Measurements from ENCODE around the gene DRD2.

The DRD2 gene

DNA sequence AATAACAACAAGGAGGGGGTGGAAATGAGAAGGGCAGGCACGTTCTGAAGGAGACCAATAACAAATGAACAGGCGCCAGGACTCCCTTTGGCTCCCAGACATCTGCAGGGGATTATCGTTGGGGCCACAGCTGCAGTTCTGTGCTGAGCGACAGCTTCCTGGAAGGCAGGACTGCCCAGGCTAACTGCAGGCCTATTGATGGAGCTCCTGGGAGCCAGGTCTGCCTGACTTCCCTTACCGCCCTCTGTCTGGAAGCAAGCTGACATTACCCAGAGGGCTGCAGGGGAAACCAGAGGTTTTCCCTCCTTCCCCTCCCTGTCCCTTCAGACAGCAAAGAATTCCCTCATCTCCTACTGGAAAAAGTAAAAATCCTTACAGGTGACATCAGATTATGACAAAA, 5.0 kb downstream of the DRD2 start:
- no peak overlapping the region for H2AFZ ChIP-seq (ENCODE audit: low read depth, low read length, severe bottlenecking)
- H3K4me2 ChIP-seq (ENCODE audit: low read depth, low read length, poor library complexity, severe bottlenecking): no peak overlapping the region
- no peak overlapping the region for H3K9ac ChIP-seq (ENCODE audit: low read length)
- TF ChIP-seq EZH2phosphoT487 (conservative IDR thresholded peaks at IDR 0.05; ENCODE audit: low read length): no peak
- TF ChIP-seq, protein P1, sequence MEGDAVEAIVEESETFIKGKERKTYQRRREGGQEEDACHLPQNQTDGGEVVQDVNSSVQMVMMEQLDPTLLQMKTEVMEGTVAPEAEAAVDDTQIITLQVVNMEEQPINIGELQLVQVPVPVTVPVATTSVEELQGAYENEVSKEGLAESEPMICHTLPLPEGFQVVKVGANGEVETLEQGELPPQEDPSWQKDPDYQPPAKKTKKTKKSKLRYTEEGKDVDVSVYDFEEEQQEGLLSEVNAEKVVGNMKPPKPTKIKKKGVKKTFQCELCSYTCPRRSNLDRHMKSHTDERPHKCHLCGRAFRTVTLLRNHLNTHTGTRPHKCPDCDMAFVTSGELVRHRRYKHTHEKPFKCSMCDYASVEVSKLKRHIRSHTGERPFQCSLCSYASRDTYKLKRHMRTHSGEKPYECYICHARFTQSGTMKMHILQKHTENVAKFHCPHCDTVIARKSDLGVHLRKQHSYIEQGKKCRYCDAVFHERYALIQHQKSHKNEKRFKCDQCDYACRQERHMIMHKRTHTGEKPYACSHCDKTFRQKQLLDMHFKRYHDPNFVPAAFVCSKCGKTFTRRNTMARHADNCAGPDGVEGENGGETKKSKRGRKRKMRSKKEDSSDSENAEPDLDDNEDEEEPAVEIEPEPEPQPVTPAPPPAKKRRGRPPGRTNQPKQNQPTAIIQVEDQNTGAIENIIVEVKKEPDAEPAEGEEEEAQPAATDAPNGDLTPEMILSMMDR (IDR thresholded peaks at IDR 0.05; ENCODE audit: insufficient read depth, low read length, poor library complexity, severe bottlenecking): no peak
- no peak overlapping the region for H3K27ac ChIP-seq (ENCODE audit: low read depth, low read length)
- no peaks in the 10 kb centered on the region for H4K20me1 ChIP-seq (ENCODE audit: low read depth, low read length)
- H3K4me3 ChIP-seq (ENCODE audit: insufficient read depth, low read length, poor library complexity, severe bottlenecking): no peak overlapping the region
- H3K27me3 ChIP-seq (ENCODE audit: low read length): no peaks in the 10 kb centered on the region
- no peaks in the 10 kb centered on the region for H3F3A ChIP-seq (ENCODE audit: insufficient read depth)
- H3K79me2 ChIP-seq (ENCODE audit: insufficient read depth, low read length): no peaks in the 10 kb centered on the region
- H3K9me3 ChIP-seq (ENCODE audit: insufficient read depth, low read length): no peaks in the 10 kb centered on the region
- no peaks in the 10 kb centered on the region for H3K9me2 ChIP-seq (replicated peaks; ENCODE audit: insufficient read depth, low read length)
- H3K36me3 ChIP-seq (ENCODE audit: low read length): no peaks in the 10 kb centered on the region

DNA sequence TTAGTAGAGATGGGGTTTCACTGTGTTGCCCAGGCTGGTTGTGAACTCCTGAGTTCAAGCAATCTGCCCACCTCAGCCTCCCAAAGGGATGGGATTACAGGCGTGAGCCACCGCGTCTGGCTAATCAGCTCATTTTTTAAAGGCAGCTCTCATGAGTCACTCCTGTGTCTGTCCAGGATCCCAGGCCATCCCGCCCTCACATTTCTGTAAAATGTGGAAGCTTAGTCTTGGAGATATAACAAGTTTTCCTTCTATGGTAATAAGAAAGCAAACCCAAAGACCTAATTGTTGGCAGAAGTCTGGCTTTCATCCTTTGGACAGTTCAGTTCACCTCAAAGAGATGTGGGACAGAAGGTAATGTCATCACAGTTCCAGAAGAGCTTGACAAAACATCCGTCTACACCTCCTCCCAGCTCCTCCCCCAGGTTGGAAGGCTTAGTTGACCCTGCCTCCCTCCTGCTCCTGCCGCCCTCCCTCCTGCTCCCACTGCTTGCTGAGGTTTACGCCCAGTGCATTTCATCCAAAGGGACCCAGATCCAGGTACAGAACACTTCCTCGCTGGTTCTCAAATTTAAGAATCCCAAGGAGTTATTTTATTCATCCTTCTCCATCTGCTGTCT, 6.4 kb downstream of the DRD2 start:
- no peaks in the 10 kb centered on the region for H3K79me2 ChIP-seq (ENCODE audit: insufficient read depth, low read length)

DNA sequence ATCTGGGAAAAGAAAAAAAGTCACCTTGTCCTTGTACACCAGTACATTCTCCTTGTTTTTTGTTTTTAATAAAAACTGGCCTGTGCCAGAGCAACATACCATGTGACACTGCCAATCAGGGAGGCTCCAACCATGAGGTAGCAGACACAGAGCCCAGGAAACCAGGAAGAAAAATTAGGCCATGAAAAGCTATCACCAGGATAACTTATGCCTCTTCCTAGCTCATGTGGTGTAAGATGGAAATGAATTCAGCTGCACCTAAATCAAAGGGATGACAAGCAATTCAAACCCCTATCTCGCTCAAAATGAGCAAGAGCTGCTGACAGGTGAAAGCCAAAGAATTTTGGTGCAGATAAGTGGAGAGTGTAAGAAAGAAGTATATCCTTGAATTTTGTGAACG, 7.7 kb downstream of the DRD2 start:
- H3K9me3 ChIP-seq (ENCODE audit: insufficient read depth, low read length): no peaks in the 10 kb centered on the region
- no peaks in the 10 kb centered on the region for H3K79me2 ChIP-seq (ENCODE audit: insufficient read depth, low read length)
- no peaks in the 10 kb centered on the region for H3K27me3 ChIP-seq (ENCODE audit: low read length)
- TF ChIP-seq, protein P1 (IDR thresholded peaks at IDR 0.05; ENCODE audit: insufficient read depth, low read length, poor library complexity, severe bottlenecking): no peak
- TF ChIP-seq EZH2phosphoT487 (conservative IDR thresholded peaks at IDR 0.05; ENCODE audit: low read length): no peak
- H3K9me2 ChIP-seq (replicated peaks; ENCODE audit: insufficient read depth, low read length): no peaks in the 10 kb centered on the region
- no peaks in the 10 kb centered on the region for H3K36me3 ChIP-seq (ENCODE audit: low read length)
- H3K27ac ChIP-seq (ENCODE audit: low read depth, low read length): no peak overlapping the region
- H4K20me1 ChIP-seq (ENCODE audit: low read depth, low read length): no peaks in the 10 kb centered on the region
- no peaks in the 10 kb centered on the region for H3F3A ChIP-seq (ENCODE audit: insufficient read depth)
- no peak overlapping the region for H3K4me3 ChIP-seq (ENCODE audit: insufficient read depth, low read length, poor library complexity, severe bottlenecking)
- H2AFZ ChIP-seq (ENCODE audit: low read depth, low read length, severe bottlenecking): no peak overlapping the region
- no peak overlapping the region for H3K4me2 ChIP-seq (ENCODE audit: low read depth, low read length, poor library complexity, severe bottlenecking)
- no peak overlapping the region for H3K9ac ChIP-seq (ENCODE audit: low read length)

More for the DNA sequence above, 6.4 kb downstream of the DRD2 start:
- H3K4me3 ChIP-seq (ENCODE audit: insufficient read depth, low read length, poor library complexity, severe bottlenecking): no peak overlapping the region
- no peak overlapping the region for H3K27ac ChIP-seq (ENCODE audit: low read depth, low read length)
- H4K20me1 ChIP-seq (ENCODE audit: low read depth, low read length): no peaks in the 10 kb centered on the region
- no peak overlapping the region for H3K9ac ChIP-seq (ENCODE audit: low read length)
- no peaks in the 10 kb centered on the region for H3K9me2 ChIP-seq (replicated peaks; ENCODE audit: insufficient read depth, low read length)
- no peak for TF ChIP-seq EZH2phosphoT487 (conservative IDR thresholded peaks at IDR 0.05; ENCODE audit: low read length)
- TF ChIP-seq, protein P1 (IDR thresholded peaks at IDR 0.05; ENCODE audit: insufficient read depth, low read length, poor library complexity, severe bottlenecking): no peak
- no peaks in the 10 kb centered on the region for H3K9me3 ChIP-seq (ENCODE audit: insufficient read depth, low read length)
- H3F3A ChIP-seq (ENCODE audit: insufficient read depth): no peaks in the 10 kb centered on the region
- no peak overlapping the region for H3K4me2 ChIP-seq (ENCODE audit: low read depth, low read length, poor library complexity, severe bottlenecking)
- no peaks in the 10 kb centered on the region for H3K27me3 ChIP-seq (ENCODE audit: low read length)
- no peaks in the 10 kb centered on the region for H3K36me3 ChIP-seq (ENCODE audit: low read length)
- no peak overlapping the region for H2AFZ ChIP-seq (ENCODE audit: low read depth, low read length, severe bottlenecking)
